SK-N-SH treated with all-trans-retinoic acid at 6 μM for 48 hours (cell line): ENCODE results near the gene CDK11A.

Source experiments
- PATZ1 ChIP-seq: fragments of 250-450 bp; sonication (Bioruptor Pico); IDR thresholded peaks from 2 replicates; pipeline ENCODE4 v1.8.0; 2020; ENCODE audit warnings: mild to moderate bottlenecking, moderate library complexity, borderline replicate concordance
- RARB ChIP-seq: fragments of 250-450 bp; sonication (Bioruptor Pico); IDR thresholded peaks from 2 replicates; pipeline ENCODE4 v1.8.0; 2021; ENCODE audit warnings: mild to moderate bottlenecking, moderate library complexity
- TCF4 ChIP-seq: fragments of 250-450 bp; sonication (Bioruptor Pico); IDR thresholded peaks from 2 replicates; pipeline ENCODE4 v1.8.0; 2021; ENCODE audit warnings: mild to moderate bottlenecking, moderate library complexity, borderline replicate concordance
- ZFP3 ChIP-seq: fragments of 250-450 bp; sonication (Bioruptor Pico); IDR thresholded peaks from 2 replicates; pipeline ENCODE4 v1.5.0; 2020; ENCODE audit warnings: mild to moderate bottlenecking, moderate library complexity
- ZFP30 ChIP-seq: fragments of 450-650 bp; formaldehyde crosslinking; IDR thresholded peaks from 2 replicates; pipeline ENCODE4 v1.5.0; 2022; ENCODE audit warnings: mild to moderate bottlenecking, moderate library complexity

- TF ChIP-seq ZFP30 (CRISPR knock-in tag) (no peak), PATZ1 (no peak), TCF4 (CRISPR knock-in tag) (no peak), RARB (CRISPR knock-in tag) (no peak), ZFP3 (CRISPR knock-in tag) (no peak)
Observed at GRCh38 chr1:1721201-1721600, 3.0 kb downstream of the CDK11A start.
